Neuronal stem cell (in vitro differentiated cells): ENCODE measurements around the gene RALGAPA1.

Experiments
- DNase-seq: peaks from one replicate; pipeline ENCODE4 v3.0.0-alpha.2; 2013; ENCODE audit warnings: low spot score
- H2AFZ ChIP-seq: one replicate; pipeline ENCODE4 v1.6.1; 2013; ENCODE audit warnings: mild to moderate bottlenecking, low read length, inconsistent platforms
- H2AK5ac ChIP-seq: 2 replicates; pipeline ENCODE4 v1.6.1; 2013; ENCODE audit warnings: low read depth, mild to moderate bottlenecking, inconsistent platforms, low read length, moderate library complexity, mixed read lengths
- H2BK120ac ChIP-seq: 2 replicates; pipeline ENCODE4 v1.6.1; 2013; ENCODE audit warnings: low read depth, mild to moderate bottlenecking, inconsistent platforms, low read length, moderate library complexity, mixed read lengths
- H2BK12ac ChIP-seq: one replicate; pipeline ENCODE4 v1.6.1; 2013; ENCODE audit warnings: low read length, inconsistent platforms
- H2BK15ac ChIP-seq: 2 replicates; pipeline ENCODE4 v1.6.1; 2013; ENCODE audit warnings: mild to moderate bottlenecking, low read length, inconsistent platforms, mixed read lengths
- H2BK5ac ChIP-seq: one replicate; pipeline ENCODE4 v1.6.1; 2013; ENCODE audit warnings: inconsistent platforms, mild to moderate bottlenecking, low read length, moderate library complexity
- H3K14ac ChIP-seq: one replicate; pipeline ENCODE4 v1.6.1; 2013; ENCODE audit warnings: low read length, inconsistent platforms
- H3K18ac ChIP-seq: 2 replicates; pipeline ENCODE4 v1.6.1; 2013; ENCODE audit warnings: low read length, inconsistent platforms
- H3K23ac ChIP-seq: 2 replicates; pipeline ENCODE4 v1.6.1; 2013; ENCODE audit warnings: low read depth, mild to moderate bottlenecking, mixed read lengths, low read length, inconsistent platforms; ENCODE audit not compliant: poor library complexity
- H3K27ac ChIP-seq: replicated peaks from 3 replicates; pipeline ENCODE4 v1.5.1; 2013; ENCODE audit warnings: low read length, inconsistent platforms
- H3K27me3 ChIP-seq, 3 experiments: 2 replicates each; pipeline ENCODE4 v1.6.1; 2013; ENCODE audit warnings: low read length in 3 of 3, mild to moderate bottlenecking in 2 of 3, inconsistent platforms in 1 of 3, low read depth in 1 of 3, mixed read lengths in 1 of 3, moderate library complexity in 1 of 3; ENCODE audit not compliant: control insufficient read depth in 3 of 3, insufficient read depth in 3 of 3
- H3K36me3 ChIP-seq, 2 donors: replicated peaks in 1 of 2; 2 replicates each; pipeline ENCODE4 v1.6.1; 2013; ENCODE audit warnings: low read length in 2 of 2; ENCODE audit not compliant: control insufficient read depth in 2 of 2, insufficient read depth in 2 of 2
- H3K4ac ChIP-seq: 2 replicates; pipeline ENCODE4 v1.6.1; 2013; ENCODE audit warnings: inconsistent platforms, mild to moderate bottlenecking, low read length, moderate library complexity
- H3K4me1 ChIP-seq, 2 donors: 1 replicate in 1 of 2; 2 replicates in 1 of 2; pipeline ENCODE4 v1.6.1; 2013; ENCODE audit warnings: low read length in 2 of 2, low read depth in 1 of 2; ENCODE audit not compliant: control insufficient read depth in 2 of 2, insufficient read depth in 1 of 2
- H3K4me2 ChIP-seq: one replicate; pipeline ENCODE4 v1.6.1; 2013; ENCODE audit warnings: mild to moderate bottlenecking, low read length, inconsistent platforms; ENCODE audit not compliant: insufficient read depth, poor library complexity, severe bottlenecking
- H3K4me3 ChIP-seq, 2 donors: 2 replicates each; pipeline ENCODE4 v1.5.1; 2013; ENCODE audit warnings: low read length in 2 of 2, mild to moderate bottlenecking in 2 of 2, inconsistent platforms in 1 of 2, moderate library complexity in 1 of 2
- H3K79me1 ChIP-seq: one replicate; pipeline ENCODE4 v1.6.1; 2013; ENCODE audit warnings: low read depth, mild to moderate bottlenecking, inconsistent platforms, low read length, moderate library complexity
- H3K9ac ChIP-seq: one replicate; pipeline ENCODE4 v1.6.1; 2013; ENCODE audit warnings: mild to moderate bottlenecking, low read depth, low read length, inconsistent platforms; ENCODE audit not compliant: poor library complexity
- H3K9me3 ChIP-seq, 2 donors: replicated peaks in 1 of 2; 2 replicates each; pipeline versions ENCODE3 to v1.6.1; 2013; ENCODE audit warnings: low read length in 2 of 2, mild to moderate bottlenecking in 2 of 2, inconsistent platforms in 1 of 2, low read depth in 1 of 2, mixed read lengths in 1 of 2, moderate library complexity in 1 of 2; ENCODE audit not compliant: control insufficient read depth in 2 of 2, insufficient read depth in 1 of 2
- H4K8ac ChIP-seq: one replicate; pipeline ENCODE4 v1.6.1; 2013; ENCODE audit warnings: low read depth, mild to moderate bottlenecking, inconsistent platforms, low read length, moderate library complexity
- H4K91ac ChIP-seq: one replicate; pipeline ENCODE4 v1.6.1; 2013; ENCODE audit warnings: low read length, low read depth, mild to moderate bottlenecking, inconsistent platforms; ENCODE audit not compliant: poor library complexity
- WGBS, 2 donors: extraction: QIAGEN DNeasy Blood & Tissue Kit; methylation state at CpG; one replicate each; pipeline ENCODE4 v1.1.7; 2013; ENCODE audit warnings: missing lambda C conversion rate in 2 of 2, mixed read lengths in 1 of 2; ENCODE audit not compliant: insufficient read length in 2 of 2, insufficient replicate concordance in 1 of 2; ENCODE audit errors: extremely low coverage in 2 of 2; 5-methylcytosine and 5-hydroxymethylcytosine counted together

The RALGAPA1 gene

DNA sequence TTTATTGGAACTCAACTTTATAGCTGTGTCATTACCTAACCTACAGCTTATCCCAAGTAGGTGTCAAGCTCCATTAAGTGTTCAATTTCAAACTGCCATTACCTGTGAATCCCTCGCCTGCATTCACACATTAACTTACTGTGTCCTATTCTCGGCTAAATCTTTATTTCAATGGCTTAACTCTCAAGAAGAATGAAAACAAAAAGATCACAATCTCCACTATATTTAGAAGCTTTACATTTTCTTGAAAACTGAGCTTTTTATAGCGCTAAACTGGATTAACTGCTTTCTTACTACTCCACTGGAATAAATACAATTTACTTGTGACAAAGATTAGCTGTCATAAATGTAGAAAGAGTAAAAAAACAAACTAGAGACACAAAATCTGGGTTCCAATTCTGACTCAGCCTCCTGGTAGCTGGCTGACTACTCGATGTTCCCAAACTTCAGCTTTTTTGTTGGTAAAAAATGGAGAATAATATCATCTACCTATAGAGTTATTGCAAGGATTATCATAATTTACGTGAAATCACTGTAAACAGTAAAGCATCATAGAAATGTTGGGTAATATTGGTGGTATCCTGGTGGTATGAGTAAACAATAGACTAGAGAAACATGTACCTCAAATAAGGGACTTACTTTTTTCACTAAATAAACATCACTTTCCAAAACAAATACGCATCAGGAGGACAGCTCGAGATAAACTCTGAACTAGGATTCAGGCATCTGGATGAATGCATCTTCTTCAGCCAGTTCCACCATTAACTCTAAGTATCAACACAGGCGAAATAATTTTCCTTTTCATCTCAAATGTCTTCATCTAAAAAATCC lies 1.7 kb downstream of the RALGAPA1 start:
- no peak overlapping the region for H4K91ac ChIP-seq
- H3K23ac ChIP-seq = no peak overlapping the region
- H2AFZ ChIP-seq = no peak overlapping the region
- H2BK12ac ChIP-seq = no peak overlapping the region
- H4K8ac ChIP-seq = no peak overlapping the region
- no CpG with 5 or more reads among the region's 8 CpGs for WGBS, 2 donors
- no peak overlapping the region for H2AK5ac ChIP-seq
- no peaks in the 10 kb centered on the region for H3K36me3 ChIP-seq
- no peak overlapping the region for H3K14ac ChIP-seq
- no peaks in the 10 kb centered on the region for H3K27me3 ChIP-seq
- H2BK5ac ChIP-seq = no peak overlapping the region
- no peak overlapping the region for H2BK120ac ChIP-seq
- H3K27ac ChIP-seq = no peak overlapping the region
- no peak overlapping the region for H2BK15ac ChIP-seq
- no peak overlapping the region for H3K9ac ChIP-seq
- H3K4me2 ChIP-seq = no peak overlapping the region
- no peak for DNase-seq
- H3K4me1 ChIP-seq = peaks cover 0 to 3% of the 10 kb centered on the region in 2 donors
- H3K79me1 ChIP-seq = no peaks in the 10 kb centered on the region
- peak overlapping the region in 1 of 2 donors; percentile 82 for H3K4me3 ChIP-seq
- no peak overlapping the region for H3K18ac ChIP-seq
- H3K4ac ChIP-seq = no peak overlapping the region
- no peaks in the 10 kb centered on the region for H3K9me3 ChIP-seq

DNA sequence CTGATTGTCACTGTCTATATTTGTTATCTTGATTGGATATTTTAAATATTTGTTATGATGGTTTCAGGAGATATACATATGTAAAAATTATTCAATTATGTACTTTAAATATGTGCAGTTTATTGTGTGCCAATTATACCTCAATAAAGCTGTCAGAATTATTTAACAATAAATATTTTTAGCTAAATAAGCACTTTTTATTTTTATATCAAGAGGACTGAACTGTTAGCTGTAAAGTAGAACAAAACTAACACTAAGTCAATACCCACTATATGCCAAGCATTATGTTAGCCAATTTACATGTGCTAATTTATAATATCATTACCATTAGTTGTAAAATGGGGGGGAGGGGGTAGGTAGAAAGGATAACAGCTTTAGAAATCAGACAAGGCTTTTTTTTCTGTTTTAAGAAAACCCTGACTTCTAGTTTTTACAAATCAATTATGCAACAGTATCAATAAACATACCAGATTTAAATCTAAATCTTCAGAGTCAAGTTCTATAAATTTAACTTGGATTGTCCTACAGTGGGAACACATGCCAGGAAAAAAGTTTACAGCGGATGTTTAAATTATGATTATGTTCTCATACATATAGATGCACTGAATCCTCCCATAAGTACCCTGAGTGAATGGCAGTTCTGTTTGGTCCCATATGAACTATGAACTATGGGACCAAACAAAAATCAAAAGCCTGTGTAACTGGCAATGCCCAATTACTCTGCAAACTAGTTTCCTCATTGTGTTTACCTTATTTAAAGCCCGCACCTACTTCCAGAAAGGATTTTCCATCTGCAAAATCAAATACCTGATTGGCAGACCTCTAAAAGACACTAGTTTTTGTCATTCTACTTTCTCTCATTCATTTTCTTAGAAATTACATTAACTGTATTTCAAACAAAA lies 2.8 kb downstream of the RALGAPA1 start:
- no CpG with 5 or more reads among the region's 2 CpGs for WGBS, 2 donors
- no peak overlapping the region for H3K18ac ChIP-seq
- no peak overlapping the region for H4K91ac ChIP-seq
- H2AFZ ChIP-seq = no peak overlapping the region
- no peak overlapping the region for H3K23ac ChIP-seq
- no peak for DNase-seq
- H3K4me3 ChIP-seq = no peak overlapping the region
- H3K9ac ChIP-seq = no peak overlapping the region
- H3K4ac ChIP-seq = no peak overlapping the region
- no peaks in the 10 kb centered on the region for H3K79me1 ChIP-seq
- no peak overlapping the region for H3K27ac ChIP-seq
- H4K8ac ChIP-seq = no peak overlapping the region
- no peaks in the 10 kb centered on the region for H3K36me3 ChIP-seq
- no peaks in the 10 kb centered on the region for H3K27me3 ChIP-seq
- no peak overlapping the region for H3K4me2 ChIP-seq
- H2BK15ac ChIP-seq = no peak overlapping the region
- peaks cover 0 to 3% of the 10 kb centered on the region in 2 donors for H3K4me1 ChIP-seq
- no peak overlapping the region for H2AK5ac ChIP-seq
- no peak overlapping the region for H2BK12ac ChIP-seq
- H2BK120ac ChIP-seq = no peak overlapping the region
- H2BK5ac ChIP-seq = no peak overlapping the region
- H3K9me3 ChIP-seq = no peaks in the 10 kb centered on the region
- no peak overlapping the region for H3K14ac ChIP-seq

DNA sequence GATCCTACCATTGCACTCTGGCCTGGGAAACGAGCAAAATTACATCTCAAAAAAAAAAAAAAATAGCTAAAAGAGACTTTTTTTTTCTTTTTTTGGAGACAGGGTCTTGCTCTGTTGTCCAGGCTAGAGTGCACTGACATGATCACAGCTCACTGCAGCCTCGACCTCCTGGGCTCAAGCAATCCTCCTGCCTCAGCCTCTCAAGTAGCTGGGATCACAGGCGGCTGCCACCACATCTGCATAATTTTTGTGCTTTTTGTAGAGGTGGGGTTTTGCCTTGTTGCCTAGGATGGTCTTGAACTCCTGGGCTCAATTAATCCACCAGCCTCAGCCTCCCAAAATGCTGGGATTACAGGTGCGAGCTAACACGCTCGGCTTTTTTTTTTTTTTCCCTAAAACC lies 11.3 kb downstream of the RALGAPA1 start:
- Histone ChIP-seq H4K8ac (no peak overlapping the region), H2AK5ac (no peak overlapping the region), H3K4me3 (no peak overlapping the region), H3K4ac (no peak overlapping the region), H3K23ac (no peak overlapping the region), H3K18ac (no peak overlapping the region), H3K4me2 (no peak overlapping the region), H3K79me1 (no peaks in the 10 kb centered on the region), H2BK15ac (no peak overlapping the region), H3K4me1 (no peaks in the 10 kb centered on the region), H3K9me3 (no peaks in the 10 kb centered on the region), H2AFZ (no peak overlapping the region), H2BK120ac (no peak overlapping the region), H3K14ac (no peak overlapping the region), H3K27me3 (no peaks in the 10 kb centered on the region), H4K91ac (no peak overlapping the region), H3K27ac (no peak overlapping the region), H3K36me3 (no peaks in the 10 kb centered on the region), H2BK12ac (no peak overlapping the region), H3K9ac (no peak overlapping the region), H2BK5ac (no peak overlapping the region)
- no CpG with 5 or more reads among the region's 6 CpGs for WGBS, 2 donors
- no peak for DNase-seq

DNA sequence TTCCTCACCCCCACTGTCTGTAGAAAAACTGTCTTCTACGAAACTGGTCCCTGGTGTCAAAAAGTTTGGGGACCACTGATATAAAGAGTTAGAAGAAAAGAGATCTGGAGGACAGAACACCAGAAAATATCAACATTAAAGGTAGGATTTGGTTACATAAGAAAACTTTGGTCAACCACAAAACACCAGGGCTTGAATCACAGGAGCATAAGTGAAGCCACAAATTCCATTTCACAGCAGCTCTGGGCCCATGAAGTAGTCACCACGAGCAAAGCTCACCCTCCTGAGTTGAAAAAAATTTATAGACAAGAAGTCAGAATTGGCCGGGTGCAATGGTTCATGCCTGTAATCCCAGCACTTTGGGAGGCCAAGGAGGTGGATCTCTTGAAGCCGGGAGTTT lies 19.4 kb downstream of the RALGAPA1 start:
- Histone ChIP-seq H3K4me3 (no peak overlapping the region), H3K4me2 (no peak overlapping the region), H3K36me3 (no peaks in the 10 kb centered on the region), H3K27ac (no peak overlapping the region), H3K27me3 (no peaks in the 10 kb centered on the region), H2BK120ac (no peak overlapping the region), H2AK5ac (no peak overlapping the region), H4K91ac (no peak overlapping the region), H2AFZ (no peak overlapping the region), H3K14ac (no peak overlapping the region), H3K9ac (no peak overlapping the region), H3K9me3 (no peaks in the 10 kb centered on the region), H4K8ac (no peak overlapping the region), H2BK5ac (no peak overlapping the region), H2BK12ac (no peak overlapping the region), H2BK15ac (no peak overlapping the region), H3K4me1 (no peaks in the 10 kb centered on the region), H3K4ac (no peak overlapping the region), H3K23ac (no peak overlapping the region), H3K79me1 (no peaks in the 10 kb centered on the region), H3K18ac (no peak overlapping the region)
- no peak for DNase-seq
- no CpG with 5 or more reads among the region's 4 CpGs for WGBS, 2 donors
